Mucosa of gallbladder (tissue), 1 donor: ENCODE data around the gene SYP. TPM values are rescaled to one million over a fixed set of nuclear protein-coding genes. Genes with fewer than 3 reads are reported as not detected.

Experiments used
- DNase-seq: peaks from one replicate; pipeline ENCODE4 v3.0.0-alpha.2; 2020; ENCODE audit warnings: low spot score
- total RNA-seq: library from RNA; stranded (reverse); gene quantifications from one replicate; pipeline ENCODE4 v1.2.1, GENCODE V29; 2021
- donor health status: DM: no; HTN: no; CAD: no.

SYP gene
- total RNA-seq, 1 donor from 2014 or later, result 1.9 TPM

- no peak for DNase-seq
Measured at GRCh38 chrX:49220100-49220499, 20.1 kb upstream of the SYP start.

- DNase-seq, result no peak
Measured at GRCh38 chrX:49214996-49215526, 15.1 kb upstream of the SYP start.

- no peak for DNase-seq
Measured at GRCh38 chrX:49214416-49214815, 14.4 kb upstream of the SYP start.

GRCh38 chrX:49212861-49213260, 12.9 kb upstream of the SYP start:
- DNase-seq, result no peak

- no peak for DNase-seq
Measured at GRCh38 chrX:49212209-49212608, 12.2 kb upstream of the SYP start.

GRCh38 chrX:49211074-49211473, 11.1 kb upstream of the SYP start:
- no peak for DNase-seq

- DNase-seq, result no peak
Measured at GRCh38 chrX:49210406-49210805, 10.4 kb upstream of the SYP start.

- no peak for DNase-seq
Measured at GRCh38 chrX:49209434-49210251, 9.7 kb upstream of the SYP start.

GRCh38 chrX:49208399-49208798, 8.4 kb upstream of the SYP start:
- DNase-seq, result no peak

GRCh38 chrX:49206543-49206942, 6.5 kb upstream of the SYP start:
- DNase-seq, result no peak

GRCh38 chrX:49205443-49205842, 5.5 kb upstream of the SYP start:
- no peak for DNase-seq

- no peak for DNase-seq
Measured at GRCh38 chrX:49204709-49205108, 4.7 kb upstream of the SYP start.

- DNase-seq, result no peak
Measured at GRCh38 chrX:49204017-49204416, 4.0 kb upstream of the SYP start.

- no peak for DNase-seq
Measured at GRCh38 chrX:49203536-49203935, 3.5 kb upstream of the SYP start.

- DNase-seq, result no peak
Measured at GRCh38 chrX:49202022-49202421, 2.0 kb upstream of the SYP start.

GRCh38 chrX:49199315-49199595, 738 bp downstream of the SYP start:
- DNase-seq, result no peak

- DNase-seq, result no peak
Measured at GRCh38 chrX:49198540-49199314, 1.3 kb downstream of the SYP start.

GRCh38 chrX:49197543-49198087, 2.4 kb downstream of the SYP start:
- no peak for DNase-seq

- DNase-seq, result no peak
Measured at GRCh38 chrX:49193542-49193964, 6.4 kb downstream of the SYP start.

GRCh38 chrX:49192722-49193328, 7.2 kb downstream of the SYP start:
- DNase-seq, result no peak

GRCh38 chrX:49191574-49192011, 8.4 kb downstream of the SYP start:
- no peak for DNase-seq

GRCh38 chrX:49190821-49191573, 9.0 kb downstream of the SYP start:
- peak; percentile 95 for DNase-seq
